ENCODE results near the gene TXNL4A. TPM values are rescaled to one million over a fixed set of nuclear protein-coding genes. Genes with fewer than 3 reads are reported as not detected.

TXNL4A gene
- total RNA-seq, 1 experiment from 2014 or later = 216 TPM

DNA sequence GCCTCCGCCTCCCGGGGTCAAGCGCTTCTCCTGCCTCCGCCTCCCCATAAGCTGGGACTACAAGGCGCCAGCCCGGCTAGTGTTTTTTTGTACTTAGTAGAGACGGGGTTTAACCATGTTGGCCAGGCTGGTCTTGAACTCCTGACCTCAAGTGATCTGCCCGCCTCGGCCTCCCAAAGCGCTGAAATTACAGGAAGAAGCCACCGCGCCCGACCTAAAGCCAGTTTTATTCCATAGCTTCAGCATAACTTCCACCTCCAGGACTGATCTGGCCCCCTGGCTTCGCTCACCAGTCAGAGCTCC lies 783 bp upstream of the TXNL4A start:
- peak overlapping the region; percentile 90 for H3K4me3 ChIP-seq (ENCODE audit: low read depth, low read length, poor library complexity, severe bottlenecking)
- no TSS peak for BruUV-seq (replicated peaks)
- no peaks in the 10 kb centered on the region for H3K9me3 ChIP-seq (ENCODE audit: low read depth, low read length, poor library complexity, severe bottlenecking)
- DNase-seq (ENCODE audit: low spot score) = no peak
- H3K36me3 ChIP-seq (ENCODE audit: insufficient read depth, low read length, poor library complexity, severe bottlenecking) = peaks cover 18% of the 10 kb centered on the region
- TF ChIP-seq, protein P1, sequence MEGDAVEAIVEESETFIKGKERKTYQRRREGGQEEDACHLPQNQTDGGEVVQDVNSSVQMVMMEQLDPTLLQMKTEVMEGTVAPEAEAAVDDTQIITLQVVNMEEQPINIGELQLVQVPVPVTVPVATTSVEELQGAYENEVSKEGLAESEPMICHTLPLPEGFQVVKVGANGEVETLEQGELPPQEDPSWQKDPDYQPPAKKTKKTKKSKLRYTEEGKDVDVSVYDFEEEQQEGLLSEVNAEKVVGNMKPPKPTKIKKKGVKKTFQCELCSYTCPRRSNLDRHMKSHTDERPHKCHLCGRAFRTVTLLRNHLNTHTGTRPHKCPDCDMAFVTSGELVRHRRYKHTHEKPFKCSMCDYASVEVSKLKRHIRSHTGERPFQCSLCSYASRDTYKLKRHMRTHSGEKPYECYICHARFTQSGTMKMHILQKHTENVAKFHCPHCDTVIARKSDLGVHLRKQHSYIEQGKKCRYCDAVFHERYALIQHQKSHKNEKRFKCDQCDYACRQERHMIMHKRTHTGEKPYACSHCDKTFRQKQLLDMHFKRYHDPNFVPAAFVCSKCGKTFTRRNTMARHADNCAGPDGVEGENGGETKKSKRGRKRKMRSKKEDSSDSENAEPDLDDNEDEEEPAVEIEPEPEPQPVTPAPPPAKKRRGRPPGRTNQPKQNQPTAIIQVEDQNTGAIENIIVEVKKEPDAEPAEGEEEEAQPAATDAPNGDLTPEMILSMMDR (conservative IDR thresholded peaks at IDR 0.05; ENCODE audit: low read depth, low read length) = no peak
- TF ChIP-seq EZH2 (IDR thresholded peaks at IDR 0.05; ENCODE audit: borderline replicate concordance, low read depth, low read length, poor library complexity, severe bottlenecking) = no peak
- intact Hi-C loops (cut with micrococcal nuclease; ENCODE audit: unreplicated experiment) = loop anchor here (2.0 kb wide), 1 partner anchor 46 kb away; the partner anchor contains the start of gene RBFA
- H3K4me1 ChIP-seq (ENCODE audit: insufficient read depth, low read length, poor library complexity, severe bottlenecking) = peaks cover 11% of the 10 kb centered on the region
- POLR2A ChIA-PET (ENCODE audit: low non-redundant PET) = no interaction called here
- CTCF ChIA-PET = no interaction called here
- H3K27ac ChIP-seq (ENCODE audit: low read depth, low read length, poor library complexity, severe bottlenecking) = peak overlapping the region; percentile 94
- no peaks in the 10 kb centered on the region for H3K27me3 ChIP-seq (replicated peaks; ENCODE audit: insufficient read depth, low read depth, low read length, poor library complexity)

DNA sequence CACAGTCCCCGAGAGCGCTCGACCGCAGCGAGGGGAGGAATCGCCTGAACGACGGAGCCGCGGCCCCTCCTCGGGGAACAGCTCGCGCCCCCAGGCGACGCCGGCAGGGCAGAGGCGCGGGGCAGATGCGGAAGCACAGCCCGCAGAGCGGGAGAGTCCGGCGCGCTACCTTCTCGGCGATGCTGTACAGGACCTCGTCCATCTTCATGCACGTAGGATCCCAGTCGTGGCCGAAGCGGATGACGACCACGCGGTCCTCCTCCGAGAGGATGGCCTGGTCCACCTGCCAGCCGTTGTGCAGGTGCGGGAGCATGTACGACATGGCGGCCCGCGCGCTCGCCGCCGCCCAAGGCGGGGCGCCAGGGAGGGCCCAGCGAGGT lies 302 bp downstream of the TXNL4A start:
- intact Hi-C loops (cut with micrococcal nuclease; ENCODE audit: unreplicated experiment) = loop anchor here (2.0 kb wide), 1 partner anchor 47 kb away; the partner anchor contains the start of gene RBFA
- CTCF ChIA-PET = interaction anchor here (0.7 kb wide), 1 partner anchor 207 kb away, joined by 3 read pairs; no protein-coding TSS in a partner anchor
- H3K9me3 ChIP-seq (ENCODE audit: low read depth, low read length, poor library complexity, severe bottlenecking) = no peaks in the 10 kb centered on the region

DNA sequence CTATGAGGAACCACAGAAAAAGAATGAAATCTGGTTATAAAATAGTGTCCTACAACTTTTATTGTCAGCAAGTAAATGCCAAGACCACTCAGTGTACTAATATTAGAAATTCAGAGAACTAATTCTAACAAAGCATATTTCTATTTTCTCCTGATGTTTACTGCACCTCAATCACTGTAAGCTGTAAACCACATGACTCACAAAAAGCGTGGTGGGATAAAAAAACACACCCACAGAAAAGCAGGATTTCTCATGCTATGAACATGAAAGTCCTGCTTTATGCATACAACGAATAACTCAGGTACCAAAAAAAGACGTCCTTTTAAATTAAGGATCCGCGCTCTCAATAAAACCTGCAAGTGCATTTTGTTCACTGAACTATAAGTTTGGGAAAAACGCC lies 797 bp downstream of the TXNL4A start:
- H3K9me3 ChIP-seq (ENCODE audit: low read depth, low read length, poor library complexity, severe bottlenecking) = no peaks in the 10 kb centered on the region
- TF ChIP-seq, protein P1 (conservative IDR thresholded peaks at IDR 0.05; ENCODE audit: low read depth, low read length) = no peak
- TF ChIP-seq EZH2 (IDR thresholded peaks at IDR 0.05; ENCODE audit: borderline replicate concordance, low read depth, low read length, poor library complexity, severe bottlenecking) = no peak
- peaks cover 11% of the 10 kb centered on the region for H3K4me1 ChIP-seq (ENCODE audit: insufficient read depth, low read length, poor library complexity, severe bottlenecking)
- intact Hi-C loops (cut with micrococcal nuclease; ENCODE audit: unreplicated experiment) = no loop called here
- H3K36me3 ChIP-seq (ENCODE audit: insufficient read depth, low read length, poor library complexity, severe bottlenecking) = peaks cover 18% of the 10 kb centered on the region
- no TSS peak for BruUV-seq (replicated peaks)
- ChIA-PET CTCF (interaction anchor here (0.7 kb wide), 1 partner anchor 206 kb away, joined by 3 read pairs; no protein-coding TSS in a partner anchor), POLR2A (ENCODE audit: low non-redundant PET) (no interaction called here)
- H3K27me3 ChIP-seq (replicated peaks; ENCODE audit: insufficient read depth, low read depth, low read length, poor library complexity) = no peaks in the 10 kb centered on the region
- H3K27ac ChIP-seq (ENCODE audit: low read depth, low read length, poor library complexity, severe bottlenecking) = peak overlapping the region; percentile 94
- H3K4me3 ChIP-seq (ENCODE audit: low read depth, low read length, poor library complexity, severe bottlenecking) = peak overlapping the region; percentile 90
- no peak for DNase-seq (ENCODE audit: low spot score)

More for the DNA sequence above, 302 bp downstream of the TXNL4A start:
- DNase-seq (ENCODE audit: low spot score) = peak; percentile 70
- peak overlapping the region; percentile 94 for H3K27ac ChIP-seq (ENCODE audit: low read depth, low read length, poor library complexity, severe bottlenecking)
- no peaks in the 10 kb centered on the region for H3K27me3 ChIP-seq (replicated peaks; ENCODE audit: insufficient read depth, low read depth, low read length, poor library complexity)
- H3K4me1 ChIP-seq (ENCODE audit: insufficient read depth, low read length, poor library complexity, severe bottlenecking) = peaks cover 11% of the 10 kb centered on the region
- H3K36me3 ChIP-seq (ENCODE audit: insufficient read depth, low read length, poor library complexity, severe bottlenecking) = peaks cover 18% of the 10 kb centered on the region
- POLR2A ChIA-PET (ENCODE audit: low non-redundant PET) = no interaction called here
- TF ChIP-seq, protein P1 (conservative IDR thresholded peaks at IDR 0.05; ENCODE audit: low read depth, low read length) = peak; percentile 49
- TF ChIP-seq EZH2 (IDR thresholded peaks at IDR 0.05; ENCODE audit: borderline replicate concordance, low read depth, low read length, poor library complexity, severe bottlenecking) = no peak
- no TSS peak for BruUV-seq (replicated peaks)
- peak overlapping the region; percentile 90 for H3K4me3 ChIP-seq (ENCODE audit: low read depth, low read length, poor library complexity, severe bottlenecking)

All from A673 (cell line).